NCI-H2107 treated with DMSO at 0.1 percent for 48 hours (cell line): ENCODE results near the gene ACOX3.
"Not testable (repeated sequence)": the region's sequence is repeated elsewhere in the genome, so short reads cannot be mapped to it uniquely, and the experiment has no call there.

ENCODE experiments used
- DNase-seq: peaks from one replicate; lab custom pipeline; 2025; ENCODE audit not compliant: unreplicated experiment; lab: John Stamatoyannopoulos, UW

ACOX3 gene

GRCh38 chr4:8390577-8390976, 49.9 kb downstream of the ACOX3 start:
- no peak for DNase-seq

- DNase-seq, result no peak
These were observed 52.0 kb downstream of the ACOX3 start for GRCh38 chr4:8388528-8388870.

GRCh38 chr4:8387615-8388527, 52.7 kb downstream of the ACOX3 start:
- DNase-seq, result no peak

- DNase-seq, result no peak
These were observed 53.3 kb downstream of the ACOX3 start for GRCh38 chr4:8387194-8387593.

GRCh38 chr4:8386731-8387130, 53.8 kb downstream of the ACOX3 start:
- no peak for DNase-seq

- not testable (repeated sequence) for DNase-seq
These were observed 54.4 kb downstream of the ACOX3 start for GRCh38 chr4:8386131-8386530.

- DNase-seq, result no peak
These were observed 54.9 kb downstream of the ACOX3 start for GRCh38 chr4:8385611-8386010.

- no peak for DNase-seq
These were observed 55.4 kb downstream of the ACOX3 start for GRCh38 chr4:8385106-8385505.

- no peak for DNase-seq
These were observed 56.0 kb downstream of the ACOX3 start for GRCh38 chr4:8384397-8385060.

GRCh38 chr4:8383451-8384160, 56.9 kb downstream of the ACOX3 start:
- no peak for DNase-seq

GRCh38 chr4:8383016-8383415, 57.5 kb downstream of the ACOX3 start:
- no peak for DNase-seq

GRCh38 chr4:8381814-8382581, 58.5 kb downstream of the ACOX3 start:
- no peak for DNase-seq

GRCh38 chr4:8380511-8381415, 59.8 kb downstream of the ACOX3 start:
- DNase-seq, result no peak

GRCh38 chr4:8379771-8380170, 60.8 kb downstream of the ACOX3 start:
- DNase-seq, result no peak

GRCh38 chr4:8379281-8379680, 61.2 kb downstream of the ACOX3 start:
- no peak for DNase-seq

- DNase-seq, result no peak
These were observed 61.7 kb downstream of the ACOX3 start for GRCh38 chr4:8378776-8379175.

- no peak for DNase-seq
These were observed 62.3 kb downstream of the ACOX3 start for GRCh38 chr4:8378101-8378724.

GRCh38 chr4:8377103-8378075, 63.1 kb downstream of the ACOX3 start:
- DNase-seq, result no peak
